Common myeloid progenitor, CD34-positive (primary cell): ENCODE results near the gene OTUB2.

Source experiments
- CTCF ChIA-PET: fragments of 350-600 bp; sonication (Branson Sonifier 250); formaldehyde crosslinking; loops from one replicate; lab custom pipeline; 2021; ENCODE audit warnings: antibody characterized with exemption; lab: Charles Lee
- POLR2A ChIA-PET: fragments of 350-600 bp; sonication (Branson Sonifier 250); formaldehyde crosslinking; loops from one replicate; lab custom pipeline; 2021; ENCODE audit warnings: antibody characterized with exemption; lab: Charles Lee
- DNase-seq, 3 donors: peaks; one replicate each; pipeline versions ENCODE4 v3.0.0 to v3.0.0-alpha.2; 2013
- H3K27ac ChIP-seq, 2 experiments: 1 replicate in 1 of 2; 2 replicates in 1 of 2; pipeline ENCODE4 v1.7.0; 2013; ENCODE audit warnings: inconsistent platforms in 2 of 2, low read length in 2 of 2, mild to moderate bottlenecking in 2 of 2, low read depth in 1 of 2, moderate library complexity in 1 of 2; ENCODE audit not compliant: severe bottlenecking in 2 of 2, insufficient read depth in 1 of 2, poor library complexity in 1 of 2
- H3K27me3 ChIP-seq, 5 experiments: replicated peaks in 2 of 5; 1 replicate in 3 of 5; 2 replicates in 2 of 5; pipeline versions ENCODE4 v1.6.1 to v1.7.0; 2013; ENCODE audit warnings: low read length in 4 of 5, mild to moderate bottlenecking in 2 of 5, moderate library complexity in 2 of 5, inconsistent platforms in 1 of 5; ENCODE audit not compliant: insufficient read depth in 5 of 5, control insufficient read depth in 4 of 5
- H3K36me3 ChIP-seq, 4 experiments: 1 replicate in 2 of 4; 2 replicates in 2 of 4; pipeline versions ENCODE4 v1.6.1 to v1.7.0; 2013; ENCODE audit warnings: low read length in 3 of 4, control low read depth in 1 of 4, mild to moderate bottlenecking in 1 of 4; ENCODE audit not compliant: control insufficient read depth in 4 of 4, insufficient read depth in 4 of 4
- H3K4me1 ChIP-seq, 4 experiments: 1 replicate in 3 of 4; 2 replicates in 1 of 4; pipeline versions ENCODE4 v1.6.1 to v1.7.1; 2013; ENCODE audit warnings: low read length in 3 of 4, mild to moderate bottlenecking in 3 of 4, control low read depth in 1 of 4, inconsistent platforms in 1 of 4, moderate library complexity in 1 of 4; ENCODE audit not compliant: control insufficient read depth in 4 of 4, insufficient read depth in 4 of 4; ENCODE audit errors: control extremely low read depth in 1 of 4
- H3K4me3 ChIP-seq, 7 experiments: 1 replicate in 4 of 7; 2 replicates in 3 of 7; pipeline versions ENCODE4 v1.5.1 to v1.7.0; 2013; ENCODE audit warnings: mild to moderate bottlenecking in 7 of 7, low read length in 6 of 7, moderate library complexity in 6 of 7, inconsistent platforms in 2 of 7, low read depth in 2 of 7, control low read depth in 1 of 7; ENCODE audit not compliant: insufficient read depth in 4 of 7, control insufficient read depth in 1 of 7; ENCODE audit errors: extremely low read depth in 1 of 7
- H3K9me3 ChIP-seq, 5 experiments: 1 replicate in 4 of 5; 2 replicates in 1 of 5; pipeline versions ENCODE4 v1.6.1 to v1.7.1; 2013; ENCODE audit warnings: low read length in 4 of 5, mild to moderate bottlenecking in 2 of 5, inconsistent platforms in 1 of 5, low read depth in 1 of 5, moderate library complexity in 1 of 5; ENCODE audit not compliant: control insufficient read depth in 4 of 5, insufficient read depth in 2 of 5; ENCODE audit errors: control extremely low read depth in 1 of 5
- WGBS: methylation state at CpG from one replicate; pipeline ENCODE4 v1.1.5; 2013; ENCODE audit not compliant: insufficient coverage; 5-methylcytosine and 5-hydroxymethylcytosine counted together

The OTUB2 gene

DNA sequence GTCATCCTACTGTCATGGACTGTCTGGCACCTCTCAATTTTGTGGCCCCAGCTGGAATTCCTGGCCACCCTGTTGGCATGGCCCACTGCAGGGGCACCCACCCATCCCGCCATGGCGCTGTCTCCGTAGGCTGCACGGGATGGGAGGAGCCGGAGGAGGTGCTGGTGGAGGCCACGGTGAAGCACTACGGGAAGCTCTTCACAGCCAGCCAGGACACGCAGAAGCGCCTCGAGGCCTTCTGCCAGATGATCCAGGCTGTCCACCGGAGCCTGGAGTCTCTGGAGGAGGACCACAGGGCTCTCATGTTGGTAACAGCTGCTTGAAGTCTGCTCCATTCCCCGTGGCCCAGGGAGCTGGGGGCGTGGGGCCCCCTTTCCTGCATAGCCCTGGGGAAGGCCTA is 25.1 kb upstream of the OTUB2 start:
- Histone ChIP-seq H3K4me1 (peaks cover 0 to 7% (median 3%) of the 10 kb centered on the region in 4 experiments), H3K27ac (no peak overlapping the region), H3K36me3 (no peaks in the 10 kb centered on the region), H3K27me3 (peaks cover 0 to 10% (median 0%) of the 10 kb centered on the region in 5 experiments), H3K9me3 (no peaks in the 10 kb centered on the region), H3K4me3 (no peak overlapping the region)
- DNase-seq, result no peak
- POLR2A ChIA-PET, result no interaction called here
- CTCF ChIA-PET, result interaction anchor here (0.7 to 12.8 kb wide), 13 partner anchors 8 to 136 kb away, joined by 3 to 130 read pairs (median 6); no protein-coding TSS in a partner anchor
- 76% methylated on average over 12 of the region's 13 CpGs for WGBS

DNA sequence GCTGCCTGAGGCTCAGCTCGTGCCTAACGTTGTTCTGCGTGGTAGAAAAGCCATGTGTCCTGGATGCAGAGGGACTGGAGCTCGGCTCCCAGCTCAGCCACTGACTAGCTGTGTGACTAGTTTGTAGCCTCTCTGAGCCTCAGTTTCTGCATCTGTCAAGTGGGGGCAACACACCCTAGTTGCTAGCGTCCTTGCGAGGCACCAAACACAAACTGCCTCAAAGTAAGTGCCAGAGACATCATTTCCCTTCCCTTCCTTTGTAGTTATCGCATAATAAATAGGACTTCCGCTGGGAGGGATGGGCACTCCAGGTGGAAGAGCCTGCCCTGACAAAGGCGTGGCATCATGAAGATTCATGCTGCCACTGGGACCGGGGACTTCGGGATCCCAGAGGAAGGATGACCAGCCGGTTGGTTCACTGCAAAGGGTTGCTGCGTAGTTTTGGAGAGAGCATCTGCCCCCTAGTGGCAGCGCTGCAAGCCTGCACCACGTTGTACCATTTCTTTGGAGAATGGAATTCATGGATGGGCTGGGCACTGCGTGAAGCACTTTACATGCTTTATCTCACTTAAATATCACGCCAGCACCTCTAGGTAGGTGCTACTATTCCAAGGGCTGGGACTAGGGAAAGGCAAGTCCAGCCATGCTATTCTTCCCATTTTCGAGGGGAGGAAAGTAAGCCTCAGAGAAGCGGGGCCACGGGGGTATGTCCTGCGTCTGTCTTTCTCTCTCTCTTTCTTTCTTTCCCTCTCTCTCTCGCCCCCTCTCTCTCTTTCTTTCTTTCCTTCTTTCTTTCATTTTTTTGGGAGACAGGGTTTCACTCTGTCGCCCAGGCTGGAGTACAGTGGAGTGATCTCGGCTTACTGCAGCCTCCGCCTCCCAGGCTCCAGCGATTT is 24.4 kb upstream of the OTUB2 start:
- POLR2A ChIA-PET, result no interaction called here
- Histone ChIP-seq H3K4me3 (peak overlapping the region in 2 of 7 experiments; percentile 36 to 45), H3K27me3 (peaks cover 0 to 4% (median 0%) of the 10 kb centered on the region in 5 experiments), H3K9me3 (no peaks in the 10 kb centered on the region), H3K36me3 (no peaks in the 10 kb centered on the region), H3K4me1 (peaks cover 0 to 7% (median 3%) of the 10 kb centered on the region in 4 experiments), H3K27ac (no peak overlapping the region)
- DNase-seq, result peak; percentile 48 to 74 (median 68)
- CTCF ChIA-PET, result interaction anchor here (0.7 to 12.8 kb wide), 17 partner anchors 9 to 135 kb away, joined by 3 to 130 read pairs (median 6); no protein-coding TSS in a partner anchor
- 40% methylated on average over 21 of the region's 26 CpGs for WGBS

DNA sequence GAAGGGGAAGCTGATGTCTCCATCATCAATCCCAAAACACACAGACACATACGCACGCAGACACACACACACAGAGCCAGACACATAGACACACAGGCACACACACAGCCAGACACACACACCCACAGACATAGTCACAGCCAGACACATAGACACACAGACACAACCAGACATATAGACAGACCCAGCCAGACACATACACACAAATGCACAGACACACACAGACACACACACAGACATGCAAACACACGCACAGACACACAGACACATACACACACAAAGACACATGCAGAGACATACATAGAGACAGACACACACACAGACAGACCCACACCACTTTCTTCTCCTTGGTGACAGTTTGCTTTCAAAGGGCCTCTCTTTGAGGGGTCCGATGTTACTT is 22.7 kb upstream of the OTUB2 start:
- Histone ChIP-seq H3K27me3 (no peaks in the 10 kb centered on the region), H3K27ac (no peak overlapping the region), H3K4me1 (peaks cover 0 to 7% (median 3%) of the 10 kb centered on the region in 4 experiments), H3K9me3 (no peaks in the 10 kb centered on the region), H3K36me3 (no peaks in the 10 kb centered on the region), H3K4me3 (no peak overlapping the region)
- ChIA-PET POLR2A (no interaction called here), CTCF (interaction anchor here (1.1 to 12.8 kb wide), 8 partner anchors 13 to 68 kb away, joined by 3 to 130 read pairs (median 6); no protein-coding TSS in a partner anchor)
- no CpG with 5 or more reads among the region's 4 CpGs for WGBS
- no peak for DNase-seq

DNA sequence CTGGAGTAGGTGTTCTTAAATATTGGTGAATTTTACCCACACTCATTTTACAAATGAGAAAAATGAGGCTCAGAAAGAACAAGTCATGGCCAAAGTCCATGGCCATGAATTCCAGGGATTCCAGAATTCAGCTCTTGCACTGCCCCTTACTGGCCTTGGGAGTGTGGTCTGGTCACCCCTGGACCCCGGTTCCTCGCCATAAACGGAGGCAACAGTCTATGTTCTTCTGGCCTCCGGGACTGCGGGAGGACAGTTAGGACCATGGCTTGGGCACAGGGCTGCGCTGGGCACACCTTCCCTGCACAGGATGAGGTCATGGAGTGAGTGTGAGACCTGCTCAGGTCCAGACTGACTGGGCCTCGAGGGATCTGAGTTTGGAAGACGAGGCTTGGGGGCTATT is 22.1 kb upstream of the OTUB2 start:
- 97% methylated on average over 3 of the region's 8 CpGs for WGBS
- H3K4me1 ChIP-seq, result peaks cover 0 to 7% (median 3%) of the 10 kb centered on the region in 4 experiments
- ChIA-PET CTCF (interaction anchor here (0.9 to 12.8 kb wide), 10 partner anchors 13 to 69 kb away, joined by 3 to 130 read pairs (median 6); partner anchors contain the start of gene OTUB2), POLR2A (no interaction called here)
- H3K9me3 ChIP-seq, result no peaks in the 10 kb centered on the region
- no peak overlapping the region for H3K27ac ChIP-seq
- no peak overlapping the region for H3K4me3 ChIP-seq
- H3K27me3 ChIP-seq, result no peaks in the 10 kb centered on the region
- H3K36me3 ChIP-seq, result no peaks in the 10 kb centered on the region
- no peak for DNase-seq

DNA sequence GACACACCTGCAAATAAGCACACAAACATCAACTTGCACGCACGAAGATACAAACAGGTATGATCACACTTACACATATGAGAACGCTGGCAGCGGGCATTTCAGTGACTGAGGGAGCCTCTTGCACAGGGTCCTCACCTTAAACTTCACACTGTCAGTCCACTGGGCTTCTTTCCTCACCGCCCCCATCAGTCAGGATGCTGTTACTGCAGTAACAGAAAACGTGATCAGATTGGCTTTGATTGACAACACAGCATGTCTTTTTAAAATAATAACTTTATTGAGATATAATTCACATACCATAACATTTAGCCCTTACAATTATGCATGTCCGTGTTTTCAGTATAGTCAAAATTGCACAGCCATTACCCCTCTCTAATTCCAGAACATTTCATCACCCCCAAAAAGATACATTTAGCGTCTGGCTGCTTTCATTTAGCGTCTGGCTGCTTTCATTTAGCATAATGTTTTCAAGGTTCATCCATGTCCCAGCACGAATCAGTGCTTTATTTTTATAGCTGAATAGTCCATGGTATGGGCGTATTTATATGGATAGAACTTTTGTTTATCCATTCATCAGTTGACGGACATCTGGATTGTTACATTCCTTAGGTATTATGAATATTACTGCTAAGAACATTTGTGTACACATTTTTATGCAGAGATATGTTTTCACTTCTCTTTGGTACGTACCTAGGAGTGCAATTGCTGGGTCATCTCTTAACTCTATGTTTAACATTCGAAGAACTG is 20.6 kb upstream of the OTUB2 start:
- 47% methylated on average over 9 of the region's 14 CpGs for WGBS
- Histone ChIP-seq H3K4me3 (no peak overlapping the region), H3K27ac (no peak overlapping the region), H3K4me1 (peaks cover 0 to 10% (median 3%) of the 10 kb centered on the region in 4 experiments), H3K36me3 (no peaks in the 10 kb centered on the region), H3K9me3 (no peaks in the 10 kb centered on the region), H3K27me3 (peaks cover 0 to 2% (median 0%) of the 10 kb centered on the region in 5 experiments)
- POLR2A ChIA-PET, result no interaction called here
- peak in 2 of 3 donors; percentile 34 to 38 for DNase-seq
- CTCF ChIA-PET, result interaction anchor here (0.7 to 12.8 kb wide), 8 partner anchors 13 to 66 kb away, joined by 3 to 130 read pairs (median 6); partner anchors contain the start of gene OTUB2

GRCh38 chr14:94008234-94008633 is 17.9 kb upstream of the OTUB2 start:
- Histone ChIP-seq H3K4me1 (peaks cover 0 to 12% (median 5%) of the 10 kb centered on the region in 4 experiments), H3K9me3 (no peaks in the 10 kb centered on the region), H3K27ac (no peak overlapping the region), H3K4me3 (no peak overlapping the region), H3K27me3 (peaks cover 0 to 2% (median 0%) of the 10 kb centered on the region in 5 experiments), H3K36me3 (no peaks in the 10 kb centered on the region)
- no peak for DNase-seq
- 89% methylated on average over 3 of the region's 3 CpGs for WGBS
- POLR2A ChIA-PET, result no interaction called here
- CTCF ChIA-PET, result no interaction called here
